GM06990 (cell line): ENCODE measurements around the gene MAN2A2.

ENCODE experiments used
- DNase-seq: peaks from one replicate; pipeline ENCODE4 v3.0.0-alpha.2; 2011; ENCODE audit not compliant: insufficient read length; ENCODE audit errors: extremely low read depth
- H3K27me3 ChIP-seq: replicated peaks from 2 replicates; pipeline ENCODE4 v1.6.0; 2011; ENCODE audit warnings: low read length; ENCODE audit not compliant: control insufficient read depth, insufficient read depth
- H3K36me3 ChIP-seq: 2 replicates; pipeline ENCODE4 v1.5.1; 2011; ENCODE audit warnings: low read length; ENCODE audit not compliant: control insufficient read depth, insufficient read depth
- H3K4me3 ChIP-seq: replicated peaks from 2 replicates; pipeline ENCODE4 v1.5.1; 2011; ENCODE audit warnings: low read depth, mild to moderate bottlenecking, control low read depth, low read length
- TF ChIP-seq, protein P1 (sequence below): IDR thresholded peaks from 2 replicates; pipeline ENCODE4 v1.5.1; 2011; ENCODE audit warnings: low read length, control low read depth, mild to moderate bottlenecking, inconsistent platforms; ENCODE audit not compliant: insufficient read depth, poor library complexity, severe bottlenecking

Gene MAN2A2

DNA sequence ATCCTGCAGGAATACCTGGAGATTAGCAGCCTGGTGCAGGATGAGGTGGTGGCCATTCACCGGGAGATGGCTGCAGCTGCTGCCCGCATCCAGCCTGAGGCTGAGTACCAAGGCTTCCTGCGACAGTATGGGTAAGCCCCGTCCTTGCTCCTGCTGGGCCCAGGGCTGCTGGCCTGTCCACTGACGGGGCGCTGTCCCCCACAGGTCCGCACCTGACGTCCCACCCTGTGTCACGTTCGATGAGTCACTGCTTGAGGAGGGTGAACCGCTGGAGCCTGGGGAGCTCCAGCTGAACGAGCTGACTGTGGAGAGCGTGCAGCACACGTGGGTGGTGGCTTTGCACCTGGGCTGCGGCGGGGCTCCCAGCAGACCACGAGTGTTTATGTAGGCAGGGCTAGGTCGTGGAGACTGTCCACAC, 13.8 kb upstream of the MAN2A2 start:
- Histone ChIP-seq H3K36me3 (peaks cover 2% of the 10 kb centered on the region), H3K4me3 (no peak overlapping the region), H3K27me3 (no peaks in the 10 kb centered on the region)
- TF ChIP-seq, protein P1, sequence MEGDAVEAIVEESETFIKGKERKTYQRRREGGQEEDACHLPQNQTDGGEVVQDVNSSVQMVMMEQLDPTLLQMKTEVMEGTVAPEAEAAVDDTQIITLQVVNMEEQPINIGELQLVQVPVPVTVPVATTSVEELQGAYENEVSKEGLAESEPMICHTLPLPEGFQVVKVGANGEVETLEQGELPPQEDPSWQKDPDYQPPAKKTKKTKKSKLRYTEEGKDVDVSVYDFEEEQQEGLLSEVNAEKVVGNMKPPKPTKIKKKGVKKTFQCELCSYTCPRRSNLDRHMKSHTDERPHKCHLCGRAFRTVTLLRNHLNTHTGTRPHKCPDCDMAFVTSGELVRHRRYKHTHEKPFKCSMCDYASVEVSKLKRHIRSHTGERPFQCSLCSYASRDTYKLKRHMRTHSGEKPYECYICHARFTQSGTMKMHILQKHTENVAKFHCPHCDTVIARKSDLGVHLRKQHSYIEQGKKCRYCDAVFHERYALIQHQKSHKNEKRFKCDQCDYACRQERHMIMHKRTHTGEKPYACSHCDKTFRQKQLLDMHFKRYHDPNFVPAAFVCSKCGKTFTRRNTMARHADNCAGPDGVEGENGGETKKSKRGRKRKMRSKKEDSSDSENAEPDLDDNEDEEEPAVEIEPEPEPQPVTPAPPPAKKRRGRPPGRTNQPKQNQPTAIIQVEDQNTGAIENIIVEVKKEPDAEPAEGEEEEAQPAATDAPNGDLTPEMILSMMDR = no peak
- no peak for DNase-seq

DNA sequence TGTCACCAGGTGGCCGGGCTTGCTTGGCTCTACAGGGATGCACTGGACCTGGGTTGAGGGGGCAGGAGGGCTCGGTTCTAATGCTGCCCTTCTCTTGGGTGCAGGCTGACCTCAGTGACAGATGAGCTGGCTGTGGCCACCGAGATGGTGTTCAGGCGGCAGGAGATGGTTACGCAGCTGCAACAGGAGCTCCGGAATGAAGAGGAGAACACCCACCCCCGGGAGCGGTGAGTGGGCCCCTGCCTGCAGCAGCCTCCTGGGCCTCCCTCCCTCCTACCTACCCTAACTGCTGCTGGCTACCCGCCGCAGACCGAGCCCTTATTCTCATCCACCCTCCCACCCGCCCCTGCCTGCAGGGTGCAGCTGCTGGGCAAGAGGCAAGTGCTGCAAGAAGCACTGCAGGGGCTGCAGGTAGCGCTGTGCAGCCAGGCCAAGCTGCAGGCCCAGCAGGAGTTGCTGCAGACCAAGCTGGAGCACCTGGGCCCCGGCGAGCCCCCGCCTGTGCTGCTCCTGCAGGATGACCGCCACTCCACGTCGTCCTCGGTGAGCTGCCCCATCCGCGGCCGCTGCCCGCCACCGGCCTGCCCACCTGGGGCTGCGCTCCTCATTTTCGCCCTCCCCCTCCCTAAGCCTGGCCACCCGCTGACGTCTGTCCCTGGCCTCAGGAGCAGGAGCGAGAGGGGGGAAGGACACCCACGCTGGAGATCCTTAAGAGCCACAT, 13.2 kb upstream of the MAN2A2 start:
- TF ChIP-seq, protein P1 = no peak
- no peaks in the 10 kb centered on the region for H3K27me3 ChIP-seq

DNA sequence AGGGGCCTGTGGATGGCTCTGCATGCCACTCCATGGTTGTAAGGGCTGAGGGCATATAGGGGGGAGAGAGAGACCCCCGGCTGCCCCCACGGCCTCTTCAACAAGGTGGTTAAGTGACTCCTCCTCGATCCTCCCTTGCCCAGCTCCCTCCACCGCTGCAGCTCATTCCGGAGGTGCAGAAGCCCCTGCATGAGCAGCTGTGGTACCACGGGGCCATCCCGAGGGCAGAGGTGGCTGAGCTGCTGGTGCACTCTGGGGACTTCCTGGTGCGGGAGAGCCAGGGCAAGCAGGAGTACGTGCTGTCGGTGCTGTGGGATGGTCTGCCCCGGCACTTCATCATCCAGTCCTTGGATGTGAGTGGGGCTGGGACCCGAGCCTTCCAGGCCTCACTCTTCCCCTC, 12.3 kb upstream of the MAN2A2 start:
- no peak for DNase-seq
- H3K36me3 ChIP-seq = peaks cover 2% of the 10 kb centered on the region

More for the DNA sequence above, 13.2 kb upstream of the MAN2A2 start:
- DNase-seq = no peak
- Histone ChIP-seq H3K4me3 (no peak overlapping the region), H3K36me3 (peaks cover 2% of the 10 kb centered on the region)

DNA sequence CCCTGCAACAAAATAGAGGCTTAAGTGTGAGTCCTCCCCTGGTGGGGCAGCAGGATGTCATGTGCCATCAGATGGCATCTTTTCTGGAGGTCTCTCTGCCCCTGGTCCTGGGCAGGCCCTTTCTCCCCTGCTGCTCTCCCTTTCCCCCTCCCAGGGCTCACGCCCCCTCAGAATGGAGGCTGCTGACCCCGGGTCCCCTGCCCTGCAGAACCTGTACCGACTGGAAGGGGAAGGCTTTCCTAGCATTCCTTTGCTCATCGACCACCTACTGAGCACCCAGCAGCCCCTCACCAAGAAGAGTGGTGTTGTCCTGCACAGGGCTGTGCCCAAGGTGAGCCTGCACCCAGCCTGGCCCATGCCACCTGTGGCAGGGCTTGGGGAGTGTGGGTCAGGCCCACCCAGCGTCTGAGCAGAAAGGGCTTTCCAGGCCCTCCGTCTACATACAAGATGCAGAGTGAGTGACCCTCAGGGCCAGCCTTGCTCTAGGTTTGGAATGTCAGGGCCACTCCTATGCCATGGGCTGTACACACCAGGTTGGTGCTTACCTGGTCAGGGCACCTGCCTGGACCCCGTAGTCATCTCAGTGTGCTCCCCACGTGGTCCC, 11.7 kb upstream of the MAN2A2 start:
- DNase-seq = no peak
- no peaks in the 10 kb centered on the region for H3K27me3 ChIP-seq
- no peak overlapping the region for H3K4me3 ChIP-seq
- TF ChIP-seq, protein P1 = no peak
- peaks cover 2% of the 10 kb centered on the region for H3K36me3 ChIP-seq

More for the DNA sequence above, 12.3 kb upstream of the MAN2A2 start:
- TF ChIP-seq, protein P1 = no peak
- Histone ChIP-seq H3K27me3 (no peaks in the 10 kb centered on the region), H3K4me3 (no peak overlapping the region)

DNA sequence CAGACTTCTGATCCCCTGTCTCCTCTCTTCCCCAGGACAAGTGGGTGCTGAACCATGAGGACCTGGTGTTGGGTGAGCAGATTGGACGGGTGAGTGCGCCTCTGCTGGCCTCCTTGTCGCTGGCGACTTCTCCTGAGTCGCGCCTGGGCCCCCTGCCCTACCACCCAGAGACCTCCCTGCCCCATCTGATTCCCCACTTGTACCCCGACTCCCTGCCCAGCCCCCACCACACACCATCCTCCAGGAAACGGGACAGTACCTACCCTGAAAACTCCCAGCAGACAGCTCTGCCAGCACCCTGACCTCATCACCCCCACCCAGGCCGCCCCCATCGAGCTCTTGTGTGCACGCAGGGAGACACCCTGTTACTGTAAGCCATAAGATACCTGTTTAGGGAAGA, 11.1 kb upstream of the MAN2A2 start:
- H3K4me3 ChIP-seq = no peak overlapping the region
- no peak for DNase-seq
- peaks cover 2% of the 10 kb centered on the region for H3K36me3 ChIP-seq
- no peaks in the 10 kb centered on the region for H3K27me3 ChIP-seq
- TF ChIP-seq, protein P1 = no peak
